ENCODE results near the gene IFNA2.
A peak's percentile ranks its signal among the peaks of the same experiment; 100 is the strongest.
"Not testable (repeated sequence)": the region's sequence is repeated elsewhere in the genome, so short reads cannot be mapped to it uniquely, and the experiment has no call there.

IFNA2 gene

DNA sequence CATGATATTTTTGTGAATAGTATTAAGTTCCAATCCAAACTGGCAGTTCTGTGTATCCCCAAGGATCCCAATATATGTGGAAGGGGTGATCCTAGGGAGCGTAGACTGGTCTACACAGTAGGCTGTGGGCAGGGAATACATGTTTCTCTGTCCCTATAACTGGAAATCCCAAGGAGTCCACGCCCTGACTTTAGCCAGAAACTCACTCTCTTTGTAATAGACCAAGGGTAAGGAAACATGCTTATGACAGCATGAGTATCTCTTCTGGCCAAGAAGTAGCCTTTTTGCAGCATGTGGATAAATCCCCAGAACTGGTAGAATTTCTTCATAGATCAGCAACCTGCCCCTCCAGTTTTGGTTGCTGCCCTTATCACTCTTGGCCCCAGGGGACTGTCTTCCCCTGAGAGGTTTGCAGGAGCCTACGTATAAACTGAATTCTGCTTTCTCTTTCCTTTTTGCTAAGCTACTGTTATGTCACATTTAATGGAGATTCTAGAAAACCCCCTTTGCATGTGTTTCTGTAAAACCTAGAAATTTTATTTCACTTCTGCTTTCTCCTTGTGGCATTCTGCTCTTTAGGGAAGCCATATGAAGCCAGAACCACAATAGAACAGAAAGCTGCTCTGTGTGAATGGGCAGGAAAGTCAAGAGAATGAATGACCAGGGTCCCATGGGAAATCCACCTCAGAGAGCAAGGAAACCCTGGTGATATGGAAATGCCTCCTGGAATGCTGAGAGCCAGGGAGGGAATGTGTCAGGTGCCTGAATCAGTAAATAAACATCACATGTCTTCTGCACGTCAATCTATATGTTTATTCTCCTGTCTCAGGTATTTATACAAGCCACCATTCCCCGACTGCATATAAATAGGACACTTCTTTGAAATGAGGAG lies 3.5 kb downstream of the IFNA2 start:
- DNase-seq: no peak

DNA sequence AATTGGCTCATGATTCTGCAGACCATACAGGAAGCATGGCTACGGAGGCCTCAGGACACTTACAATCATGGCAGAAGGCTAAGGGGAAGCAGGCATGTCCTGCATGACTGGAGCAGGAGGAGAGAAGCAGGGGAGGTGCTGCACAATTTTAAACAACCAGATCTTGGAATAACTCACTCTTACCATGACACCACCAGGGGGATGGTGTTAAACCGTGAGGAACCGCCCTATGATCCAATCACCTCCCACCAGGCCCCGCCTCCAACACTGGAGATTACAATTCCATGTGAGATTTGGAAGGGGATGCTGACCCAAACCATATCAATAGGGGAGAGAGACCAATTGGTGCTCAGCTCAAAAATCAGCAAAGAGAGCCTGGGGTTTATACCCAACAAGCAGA lies 13.7 kb downstream of the IFNA2 start:
- DNase-seq: not testable (repeated sequence)

GRCh38 chr9:21367957-21368356 lies 17.2 kb downstream of the IFNA2 start, which contains the start of gene IFNA13:
Gene IFNA13 (minus strand): TSS chr9:21368057. CDS start chr9:21368010, 47 bp downstream.
- DNase-seq: no peak

- not testable (repeated sequence) for DNase-seq
These were observed 18.0 kb downstream of the IFNA2 start for GRCh38 chr9:21367169-21367568.

DNA sequence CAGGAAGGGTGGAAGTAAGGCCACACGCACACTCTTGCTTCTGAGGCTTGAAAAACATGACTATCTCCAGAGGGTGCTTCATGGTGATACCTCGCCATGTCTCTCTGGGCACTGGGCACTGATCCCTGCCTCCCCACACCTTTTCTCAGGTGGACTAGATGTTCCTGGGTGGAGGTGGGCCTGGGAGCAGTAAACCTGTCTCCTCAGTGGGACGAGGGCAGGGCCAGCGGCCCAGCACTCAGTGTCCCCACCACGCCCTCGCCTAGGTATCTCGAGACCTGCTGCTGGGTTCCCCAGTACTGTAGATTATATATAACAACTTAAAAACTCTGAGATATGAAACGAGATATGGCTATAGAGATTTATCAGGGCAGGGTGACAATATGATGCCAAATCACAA lies 22.9 kb downstream of the IFNA2 start:
- DNase-seq: no peak

DNA sequence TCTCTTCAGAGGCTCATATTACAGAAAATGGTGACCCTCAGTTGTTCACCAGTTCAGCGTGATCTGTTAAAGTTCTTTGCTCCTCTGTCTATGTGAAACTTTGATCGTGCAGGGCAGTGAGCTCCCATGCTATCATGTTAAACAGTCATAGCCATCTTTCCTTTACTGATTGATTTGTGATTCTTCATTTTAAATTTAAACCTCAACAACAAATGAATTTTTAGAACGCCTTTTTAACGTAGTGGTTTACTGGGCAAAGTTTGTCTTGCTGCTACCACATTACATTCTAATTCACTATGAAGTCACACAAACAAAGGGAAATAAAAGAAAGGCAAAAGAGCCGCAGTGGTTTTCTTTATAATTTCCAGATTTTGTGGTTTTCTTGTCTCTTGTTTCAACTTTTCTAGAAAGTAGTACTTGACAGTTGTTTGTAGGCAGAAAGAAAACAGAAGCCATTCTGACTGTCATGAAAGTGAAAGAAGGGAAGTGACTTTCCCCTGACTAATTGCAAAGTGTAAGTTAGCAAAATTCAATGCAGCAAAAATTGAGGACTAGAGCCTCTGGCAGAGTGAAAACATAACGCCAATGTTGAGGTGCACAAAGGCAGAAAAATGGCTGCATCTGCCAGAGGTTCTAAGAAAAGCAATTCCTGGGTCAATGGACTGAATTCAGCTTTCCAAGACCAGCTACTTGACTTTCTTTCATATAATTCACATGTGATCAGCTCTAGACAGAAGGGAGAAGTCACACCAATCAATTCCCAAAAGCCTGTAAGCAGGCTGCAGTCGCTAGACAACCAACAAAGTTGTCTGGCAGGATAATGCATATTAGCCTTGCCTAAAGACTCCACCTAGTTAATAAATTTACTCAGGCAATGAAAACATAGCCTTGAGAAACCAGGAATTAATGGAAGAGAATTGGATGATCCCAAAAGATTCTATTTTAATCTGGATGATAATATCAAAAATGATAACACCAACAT lies 27.4 kb downstream of the IFNA2 start:
- DNase-seq: no peak

DNA sequence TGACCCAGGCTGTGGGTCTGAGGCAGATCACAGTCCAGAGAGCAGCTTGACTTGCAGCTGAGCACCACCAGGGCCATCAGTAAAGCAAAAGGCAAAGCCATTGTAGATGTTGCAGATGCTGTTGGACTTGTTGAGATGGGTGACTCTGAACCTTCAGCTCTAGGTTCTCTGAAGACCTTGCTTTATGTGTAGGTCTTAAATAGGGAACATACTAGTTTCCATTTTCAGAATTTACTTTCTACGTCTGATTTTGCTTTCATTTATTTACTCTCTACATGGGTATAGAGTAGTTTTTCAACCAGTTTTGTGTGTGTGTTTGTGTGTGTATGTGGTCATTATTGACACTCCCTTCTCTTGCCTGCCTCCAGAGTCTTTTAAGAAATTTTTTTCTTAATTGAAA lies 34.4 kb downstream of the IFNA2 start, which contains the start of gene IFNA6:
Gene IFNA6, minus strand, starts transcription at position 101 of the 400 bp plus-strand sequence. Its CDS starts 0 bp downstream, at position 101.
- no peak for DNase-seq

GRCh38 chr9:21348430-21348970 lies 36.7 kb downstream of the IFNA2 start:
- DNase-seq: no peak

DNA sequence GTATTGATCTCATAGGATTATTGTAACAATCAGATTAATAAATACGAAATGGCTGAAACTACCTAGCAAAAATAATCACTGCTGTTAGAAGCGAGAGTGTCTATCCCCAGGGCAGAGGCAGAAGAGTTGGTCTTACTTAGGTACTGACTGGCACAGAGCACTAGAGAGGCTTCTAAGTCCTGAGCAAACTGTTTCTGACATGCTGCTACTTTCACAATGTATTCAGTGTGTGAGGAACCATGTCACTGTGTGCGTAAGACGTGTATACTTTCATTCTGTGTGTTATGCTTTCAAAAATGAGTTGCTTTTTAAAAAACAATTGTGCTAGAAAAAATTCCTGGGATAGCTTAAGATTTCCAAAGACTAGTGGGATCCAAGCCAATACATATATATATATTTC lies 44.5 kb downstream of the IFNA2 start:
- DNase-seq: no peak

DNA sequence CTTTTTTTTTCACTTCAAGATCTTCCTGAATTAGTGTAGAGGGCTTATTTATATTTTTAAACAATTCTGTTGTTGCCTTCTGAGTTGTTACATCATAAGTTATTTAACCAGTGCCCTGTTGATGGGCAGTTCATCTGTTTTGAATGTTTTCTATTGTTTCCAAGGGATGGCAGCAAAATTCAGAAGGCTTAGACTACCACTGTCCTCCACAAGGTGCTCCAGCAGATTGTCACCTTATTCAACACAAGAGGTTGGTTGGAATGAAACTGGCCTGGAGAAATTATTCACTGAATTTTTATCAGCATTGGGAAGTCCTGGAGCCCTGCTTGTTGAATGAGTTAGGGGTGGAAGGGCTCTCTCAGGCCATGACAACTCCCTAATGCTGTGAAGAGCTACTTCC lies 48.7 kb downstream of the IFNA2 start:
- no peak for DNase-seq

DNA sequence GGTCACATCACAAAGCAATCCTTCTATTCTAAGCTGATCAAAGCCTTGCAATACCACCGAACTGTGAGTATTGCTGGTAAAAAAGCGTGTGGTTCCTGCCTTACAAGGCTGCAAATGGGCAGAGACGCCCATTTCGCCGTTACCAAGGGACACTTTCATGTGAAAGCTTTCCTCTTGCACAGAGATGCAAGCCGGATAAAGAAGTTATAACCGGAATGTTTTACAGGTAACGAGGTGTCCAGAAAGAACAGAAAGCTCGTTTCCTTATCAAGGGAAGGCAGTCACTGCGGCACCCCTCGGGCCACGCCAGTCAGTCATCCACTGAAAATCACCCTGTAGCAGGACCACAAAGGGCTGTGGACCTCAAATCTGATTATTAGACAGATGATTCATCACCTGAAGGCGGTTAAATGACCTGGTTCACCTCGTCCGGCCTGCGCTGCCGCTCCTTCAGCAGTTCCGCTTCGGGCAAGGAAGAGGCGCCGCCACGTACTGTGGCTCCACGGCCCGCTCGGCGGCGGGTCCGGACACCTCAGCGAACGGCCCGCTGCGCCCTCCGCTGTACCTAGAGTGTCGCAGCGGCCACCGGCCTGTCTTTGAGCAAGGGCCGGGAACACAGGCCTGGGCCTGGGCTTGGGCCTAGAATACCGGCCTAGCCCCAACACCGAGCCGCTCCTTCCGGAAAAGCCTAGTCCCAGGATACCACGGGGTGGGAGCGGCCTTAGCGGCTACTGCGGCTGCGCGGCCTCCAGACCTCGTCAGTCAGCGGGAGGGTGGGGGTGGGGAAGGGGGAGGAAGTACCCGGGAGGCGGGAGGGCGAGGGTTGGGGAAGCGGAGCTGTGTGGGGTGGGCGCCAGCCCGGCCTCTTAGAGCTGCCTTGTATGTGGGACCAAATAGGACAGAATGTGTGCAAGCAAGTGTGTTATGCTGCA lies 50.2 kb downstream of the IFNA2 start, which contains the start of gene KLHL9:
Gene KLHL9, minus strand, starts transcription at position 704 of the 932 bp plus-strand sequence. Its CDS starts 545 bp downstream, at position 159.
- peak; percentile 56 for DNase-seq
